GM19351 (cell line): ENCODE measurements around the gene TMPRSS6.

Source experiments
- ATAC-seq: cut with Tn5 transposase; IDR thresholded peaks from one replicate; pipeline ENCODE4 v1.9.1; 2021; ENCODE audit warnings: mild to moderate bottlenecking, moderate library complexity; ENCODE audit not compliant: unreplicated experiment

The TMPRSS6 gene

DNA sequence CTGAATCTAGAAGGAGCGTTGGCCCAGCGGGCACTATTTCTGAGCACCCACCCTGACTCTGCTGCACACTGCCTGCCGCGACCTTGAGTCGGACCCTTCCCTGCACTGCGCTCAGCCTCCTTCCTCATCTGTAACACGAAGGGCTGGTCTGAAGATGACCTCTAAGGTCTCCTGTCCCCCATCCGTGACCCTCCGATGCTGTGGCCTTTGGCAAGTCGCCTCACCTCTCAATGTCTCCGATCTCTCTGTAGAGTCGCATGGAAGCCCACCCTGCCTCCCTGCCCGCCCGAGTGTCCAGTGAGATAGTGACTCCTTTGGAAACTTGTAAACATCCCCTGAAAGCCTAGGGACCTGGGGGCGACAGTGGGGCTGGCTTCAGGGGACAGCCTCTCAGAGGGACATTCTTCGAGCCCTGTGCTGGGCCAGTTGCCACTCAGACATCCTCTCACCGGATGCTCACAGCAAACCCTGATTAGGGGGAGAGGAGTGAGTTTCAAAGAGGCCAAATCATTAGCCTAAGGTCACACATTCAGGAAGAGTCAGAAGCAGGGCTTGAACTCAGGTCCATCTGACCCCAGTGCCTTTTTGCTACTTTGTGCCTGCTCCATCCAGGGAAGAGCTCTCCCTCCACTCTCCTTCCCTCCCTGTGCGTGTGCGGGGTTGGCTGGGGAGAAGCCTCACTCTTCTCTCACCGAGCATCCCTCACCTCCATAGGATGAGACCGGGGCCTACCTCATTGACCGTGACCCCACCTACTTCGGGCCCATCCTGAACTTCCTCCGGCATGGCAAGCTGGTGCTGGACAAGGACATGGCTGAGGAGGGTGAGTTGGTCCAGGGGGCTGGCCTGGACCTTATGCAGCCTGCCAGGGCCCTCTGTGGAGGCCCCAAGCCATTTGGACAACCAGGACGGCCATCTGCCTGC, 56.9 kb downstream of the TMPRSS6 start:
- ATAC-seq = no peak

DNA sequence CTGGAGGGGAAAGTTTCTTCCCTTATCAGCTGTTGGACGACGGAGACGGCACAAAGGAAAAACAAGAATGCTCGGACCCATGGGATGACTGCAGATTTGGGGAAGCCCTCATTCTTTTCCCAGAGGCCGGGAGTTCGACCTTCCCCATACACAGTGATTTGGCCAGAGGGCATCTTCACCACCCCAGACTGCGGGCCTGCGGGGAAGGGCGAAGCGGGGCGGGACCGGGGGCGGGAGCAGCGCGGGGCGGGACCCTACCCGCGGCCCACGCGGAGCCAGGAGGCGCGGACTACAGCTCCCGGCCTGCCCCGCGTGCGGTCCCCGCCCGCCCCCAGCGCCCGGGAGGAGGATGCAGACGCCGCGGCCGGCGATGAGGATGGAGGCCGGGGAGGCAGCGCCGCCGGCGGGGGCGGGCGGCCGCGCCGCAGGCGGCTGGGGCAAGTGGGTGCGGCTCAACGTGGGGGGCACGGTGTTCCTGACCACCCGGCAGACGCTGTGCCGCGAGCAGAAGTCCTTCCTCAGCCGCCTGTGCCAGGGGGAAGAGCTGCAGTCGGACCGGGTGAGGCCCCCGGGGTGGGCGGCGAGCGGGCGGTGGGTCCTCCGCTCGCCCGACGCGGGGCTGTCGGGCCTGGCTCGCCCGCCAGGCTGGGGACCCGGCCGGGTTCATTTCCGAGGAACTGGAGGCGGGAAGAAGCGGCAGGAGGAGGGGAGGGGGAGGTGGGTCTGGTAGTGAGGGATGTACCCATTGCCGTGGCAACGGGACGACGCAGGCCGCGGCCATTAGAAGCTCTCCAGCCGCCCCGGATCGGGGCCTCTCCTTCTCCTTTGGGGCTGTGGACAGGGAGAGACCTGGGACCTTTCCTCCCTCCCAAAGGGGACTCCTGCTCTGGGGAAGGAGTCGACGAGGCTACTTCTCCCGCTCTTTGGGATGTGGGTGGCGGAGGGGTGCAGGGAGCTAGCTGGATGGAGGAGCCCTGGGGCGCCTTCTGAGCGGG, 57.8 kb downstream of the TMPRSS6 start, which contains the start of gene KCTD17:
TSS of gene KCTD17 (plus strand) at position 352 of the 995 bp plus-strand sequence. CDS start at position 371, 19 bp downstream.
- no peak for ATAC-seq

- no peak for ATAC-seq
Measured at GRCh38 chr22:37050913-37051312, 58.6 kb downstream of the TMPRSS6 start.

- ATAC-seq = no peak
Measured at GRCh38 chr22:37049224-37049623, 60.3 kb downstream of the TMPRSS6 start.

GRCh38 chr22:37048133-37048532, 61.4 kb downstream of the TMPRSS6 start:
- no peak for ATAC-seq

DNA sequence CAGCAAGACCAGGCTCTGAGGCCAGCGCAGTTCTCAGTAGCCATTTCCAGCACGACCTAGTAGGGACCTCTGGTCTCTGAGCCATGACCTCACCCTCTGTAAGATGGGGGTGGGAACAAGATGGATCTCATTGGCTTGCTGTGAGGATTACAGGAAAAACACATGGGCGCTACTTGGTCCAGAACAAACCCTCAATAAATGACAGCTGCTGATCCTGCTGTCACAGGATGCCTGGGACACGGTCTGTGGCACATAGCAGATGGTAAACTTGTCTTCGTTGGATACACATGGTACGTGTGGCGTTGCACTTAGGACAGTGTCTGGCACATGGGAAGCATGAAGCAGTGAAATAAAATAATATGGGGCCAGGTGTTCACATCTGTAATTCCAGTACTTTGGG, 62.5 kb downstream of the TMPRSS6 start:
- ATAC-seq = no peak

DNA sequence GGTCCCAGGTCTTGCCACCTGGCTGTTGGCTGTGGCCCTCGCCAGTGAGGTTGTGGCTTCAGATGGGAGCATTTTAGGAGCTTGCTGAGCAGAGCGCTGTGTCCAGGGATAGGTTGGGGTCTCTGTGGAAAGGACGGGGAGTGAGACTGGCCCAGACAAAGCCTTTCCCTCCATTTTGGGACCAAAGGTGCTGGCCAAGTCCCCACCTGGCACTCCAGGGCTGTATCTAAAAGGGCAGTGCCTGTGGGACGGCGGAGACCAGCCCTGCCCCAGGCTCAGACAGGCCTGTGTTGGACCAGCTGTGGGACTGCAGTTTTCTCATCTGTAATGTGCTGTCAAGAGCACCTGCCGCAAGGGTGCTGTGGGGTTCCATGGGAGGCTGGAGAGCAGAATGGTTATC, 62.9 kb downstream of the TMPRSS6 start:
- ATAC-seq = no peak

DNA sequence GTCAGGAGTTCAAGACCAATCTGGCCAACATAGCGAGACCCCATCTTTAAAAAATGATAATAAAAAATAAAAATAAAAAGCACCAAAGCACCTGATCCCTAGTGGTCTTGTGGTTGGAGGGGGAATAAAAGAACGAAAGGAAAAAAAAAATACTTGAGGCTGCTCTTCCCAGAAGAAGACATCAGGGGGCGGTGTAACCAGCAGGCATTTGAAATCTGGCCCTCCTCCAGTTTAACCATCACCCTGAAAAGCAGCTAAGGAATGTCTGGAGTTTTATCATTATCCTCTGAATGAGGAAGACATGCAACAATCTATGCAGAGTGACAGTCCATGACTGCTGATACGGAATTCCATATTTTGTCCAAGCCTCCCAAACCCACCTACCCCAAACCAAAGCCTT, 63.6 kb downstream of the TMPRSS6 start:
- no peak for ATAC-seq

DNA sequence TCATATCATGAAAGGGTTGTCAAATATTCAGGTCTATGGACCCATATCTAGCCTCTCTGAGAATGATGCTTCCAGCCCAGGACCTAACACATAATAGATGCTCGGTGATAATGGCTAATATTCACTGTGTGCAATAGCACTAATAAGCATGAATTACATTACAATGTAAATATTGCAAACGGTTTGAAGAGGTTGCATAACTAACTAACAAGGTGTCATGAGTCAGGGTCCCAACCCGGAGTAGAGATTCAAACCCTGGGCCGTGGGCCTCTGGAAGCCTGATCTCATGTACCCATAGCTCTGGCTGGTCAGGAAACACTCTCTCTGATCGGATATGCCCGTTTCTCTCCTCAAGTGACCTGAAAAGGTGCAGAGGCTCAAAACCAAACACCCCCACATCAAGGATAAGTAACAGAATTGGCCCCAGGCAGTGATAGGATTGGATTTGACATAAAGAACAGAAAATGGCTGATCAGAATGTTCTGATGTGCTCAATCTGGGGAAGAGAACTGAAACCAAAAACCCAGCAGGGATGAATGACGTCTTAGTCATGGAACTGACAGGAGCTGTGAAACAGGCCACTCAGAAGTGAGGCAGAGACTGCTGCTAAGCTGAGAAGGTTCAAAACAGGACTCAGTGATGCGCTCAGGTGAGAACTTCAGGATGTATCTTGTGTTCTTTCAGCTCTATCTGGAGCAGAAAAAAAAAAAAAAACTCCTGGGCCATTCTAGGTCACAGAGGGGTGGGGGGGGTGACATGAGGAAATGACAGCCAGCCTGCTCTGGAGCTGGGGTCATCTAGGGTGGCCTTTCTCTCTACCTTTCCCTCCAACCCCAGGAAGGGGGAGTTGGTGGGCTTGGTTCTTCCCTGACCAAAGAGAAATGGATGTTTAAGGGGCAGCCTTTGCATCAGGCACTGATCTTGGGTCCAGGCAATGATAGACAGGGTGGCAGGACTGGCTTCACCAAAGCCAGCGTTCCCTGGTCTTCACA, 64.6 kb downstream of the TMPRSS6 start:
- no peak for ATAC-seq

DNA sequence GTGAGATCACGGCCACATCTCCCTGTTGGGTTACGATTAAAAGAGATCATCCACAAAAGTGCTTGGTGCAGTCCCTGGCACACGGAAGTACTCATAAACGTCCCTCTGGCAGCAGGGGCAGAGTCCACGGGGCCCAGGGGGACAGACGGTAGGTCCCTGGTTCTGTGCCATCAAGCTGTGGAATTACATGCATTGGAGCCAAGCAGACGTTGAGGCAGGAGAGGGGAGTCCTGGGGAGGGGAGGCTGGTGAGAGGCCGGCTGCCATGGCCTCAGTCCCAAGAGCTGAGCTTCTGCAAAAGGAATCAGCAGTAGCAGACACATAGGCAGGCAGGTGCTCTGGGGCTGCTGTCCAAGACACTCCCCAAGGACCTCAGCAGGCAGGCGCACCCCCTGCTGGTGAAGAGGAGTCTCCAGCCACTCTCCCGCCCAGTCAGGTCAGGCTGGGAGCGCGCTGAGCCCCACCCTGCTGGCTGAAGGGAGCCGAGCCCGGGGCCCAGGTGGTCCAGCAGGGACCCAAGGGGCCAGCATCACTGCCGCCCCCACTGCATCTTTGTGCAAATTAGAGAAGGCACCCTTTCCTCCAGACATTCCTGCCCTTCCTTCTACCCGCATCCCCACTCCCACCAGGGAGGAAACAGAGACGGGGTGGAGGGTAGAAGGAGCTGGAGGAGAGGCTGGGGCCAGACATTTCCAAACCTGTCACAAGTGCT, 65.5 kb downstream of the TMPRSS6 start:
- no peak for ATAC-seq

GRCh38 chr22:37043209-37043827, 66.2 kb downstream of the TMPRSS6 start:
- ATAC-seq = no peak

DNA sequence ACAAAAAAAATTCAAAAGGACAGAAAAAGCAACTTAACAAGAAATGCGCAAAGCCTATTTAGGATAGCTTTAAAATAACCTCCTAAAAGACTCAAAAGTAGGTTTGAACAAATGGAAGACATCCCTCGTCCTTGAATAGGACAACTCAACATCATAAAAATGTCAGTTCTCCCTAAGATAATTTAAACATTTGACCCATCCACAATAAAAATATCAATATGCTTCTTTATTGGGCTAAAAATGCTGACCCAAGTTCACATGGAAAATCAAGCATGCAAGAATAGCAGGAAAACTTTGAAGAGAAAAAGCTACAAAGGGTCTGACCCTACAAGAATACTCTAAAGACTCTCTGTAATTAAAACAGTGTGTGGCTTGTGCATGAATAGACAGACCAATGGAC, 70.0 kb downstream of the TMPRSS6 start:
- no peak for ATAC-seq

- no peak for ATAC-seq
Measured at GRCh38 chr22:37037669-37038068, 71.8 kb downstream of the TMPRSS6 start.

GRCh38 chr22:37036655-37037377, 72.7 kb downstream of the TMPRSS6 start:
- ATAC-seq = no peak

DNA sequence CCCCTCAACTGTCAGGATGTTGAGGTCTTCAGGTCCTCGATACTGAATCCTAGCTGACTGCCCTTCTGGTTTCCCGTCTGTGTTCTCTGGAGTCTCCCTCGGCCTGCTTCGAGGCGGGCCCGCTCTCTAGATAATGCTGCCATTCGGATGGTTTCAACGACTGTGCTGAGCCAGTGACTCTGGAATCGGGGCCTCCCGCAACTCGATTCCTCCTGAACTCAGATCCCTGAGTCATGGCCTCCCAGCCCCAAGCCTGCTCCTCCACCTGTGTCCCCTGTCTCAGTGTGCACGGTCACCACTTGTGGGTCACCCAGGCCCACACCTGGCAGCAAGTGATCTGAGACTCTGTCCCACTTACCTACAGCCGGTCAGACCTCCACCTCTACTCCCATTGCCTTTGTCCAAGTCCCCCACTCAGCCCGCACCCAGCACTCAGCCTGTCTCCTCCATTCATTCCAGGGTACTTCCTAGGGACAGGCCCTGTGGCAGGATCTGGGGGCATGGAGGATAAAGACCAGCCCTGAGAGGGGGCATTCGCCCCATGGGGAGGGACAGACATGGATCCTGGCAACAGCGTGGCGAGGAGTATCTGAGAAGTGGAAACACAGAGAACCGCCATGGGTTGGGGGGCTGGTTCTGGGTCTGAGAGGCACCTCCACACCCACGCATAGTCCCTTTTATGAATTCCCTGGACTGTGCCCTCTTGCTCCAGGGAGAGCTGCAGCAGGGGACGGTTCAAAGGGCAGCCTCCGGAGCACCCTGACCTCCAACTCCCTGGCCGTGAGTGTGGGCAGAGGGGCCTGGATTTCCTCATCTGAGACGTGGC, 75.7 kb downstream of the TMPRSS6 start:
- no peak for ATAC-seq

DNA sequence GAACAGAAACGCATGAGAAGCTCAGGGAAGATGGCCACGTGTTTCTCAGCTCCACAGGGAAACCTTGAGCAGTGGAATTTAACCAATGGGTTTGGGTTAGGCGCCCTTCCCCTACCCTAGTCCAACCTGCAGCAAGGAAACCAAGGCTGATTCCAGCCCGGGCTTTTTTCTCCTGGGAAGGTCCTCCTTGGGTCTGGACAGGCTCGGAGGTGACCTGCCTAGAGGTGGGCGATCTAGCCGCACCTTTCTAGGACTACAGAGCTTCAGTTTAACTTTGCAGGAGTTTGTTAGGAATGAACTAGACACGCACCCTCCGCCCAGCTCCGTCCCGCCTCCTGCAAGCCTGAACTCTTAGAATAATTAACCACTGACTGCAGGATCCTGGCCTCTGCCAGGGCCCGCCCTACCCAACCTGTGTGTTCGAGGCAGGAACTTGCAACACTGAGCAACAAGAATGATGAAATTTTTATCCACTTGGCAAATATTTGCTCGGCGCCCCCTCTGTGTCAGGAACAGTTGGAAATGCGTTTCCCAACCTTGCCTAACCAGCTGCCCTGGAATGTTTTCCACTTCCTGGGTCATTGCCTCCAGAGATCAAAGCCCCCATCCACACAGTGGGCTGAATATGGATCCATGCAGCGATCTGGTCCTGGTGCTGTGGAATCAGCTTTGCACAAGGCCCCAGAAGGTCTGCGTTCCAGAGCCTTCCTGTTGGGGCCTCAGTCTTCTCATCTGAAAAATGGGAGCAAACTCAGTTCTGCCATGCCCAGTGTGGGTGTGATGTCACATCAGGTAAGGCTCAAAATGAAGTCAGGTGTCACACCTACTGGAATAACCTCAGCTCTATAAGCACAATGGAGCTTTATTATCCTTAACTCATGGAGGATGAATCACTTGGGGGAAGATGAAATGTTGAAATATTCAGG, 76.7 kb downstream of the TMPRSS6 start:
- no peak for ATAC-seq

- ATAC-seq = no peak
Measured at GRCh38 chr22:37032134-37032534, 77.4 kb downstream of the TMPRSS6 start.
